HG02642 (cell line): ENCODE results near the gene ENPP6.

ENCODE experiments used
- ATAC-seq: cut with Tn5 transposase; IDR thresholded peaks from one replicate; pipeline ENCODE4 v1.9.1; 2021; ENCODE audit warnings: mild to moderate bottlenecking; ENCODE audit not compliant: unreplicated experiment, poor library complexity

Gene ENPP6

GRCh38 chr4:184193556-184194525 is 23.8 kb downstream of the ENPP6 start:
- no peak for ATAC-seq

- ATAC-seq: no peak
Measured at GRCh38 chr4:184192933-184193332, 24.7 kb downstream of the ENPP6 start.

- ATAC-seq: no peak
Measured at GRCh38 chr4:184191267-184191666, 26.4 kb downstream of the ENPP6 start.

DNA sequence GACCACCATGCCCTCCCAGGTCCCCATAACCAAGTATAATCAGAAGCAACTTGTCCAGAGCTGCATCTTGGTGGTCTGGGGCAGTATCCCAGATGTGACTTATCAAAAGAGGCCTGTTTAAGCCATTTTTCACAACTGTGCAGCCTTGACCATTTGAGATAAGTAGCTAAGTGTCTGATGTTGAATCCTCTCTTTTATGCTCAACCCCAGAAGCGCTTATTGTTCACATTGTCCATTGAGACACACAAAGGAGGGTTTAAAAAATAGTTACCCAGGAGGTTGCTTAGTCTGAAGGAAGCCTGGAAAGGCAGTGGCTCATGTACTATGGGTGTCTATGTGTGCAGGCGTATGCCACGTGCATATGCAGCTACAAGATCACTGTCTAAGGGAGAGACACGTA is 27.0 kb downstream of the ENPP6 start:
- no peak for ATAC-seq

DNA sequence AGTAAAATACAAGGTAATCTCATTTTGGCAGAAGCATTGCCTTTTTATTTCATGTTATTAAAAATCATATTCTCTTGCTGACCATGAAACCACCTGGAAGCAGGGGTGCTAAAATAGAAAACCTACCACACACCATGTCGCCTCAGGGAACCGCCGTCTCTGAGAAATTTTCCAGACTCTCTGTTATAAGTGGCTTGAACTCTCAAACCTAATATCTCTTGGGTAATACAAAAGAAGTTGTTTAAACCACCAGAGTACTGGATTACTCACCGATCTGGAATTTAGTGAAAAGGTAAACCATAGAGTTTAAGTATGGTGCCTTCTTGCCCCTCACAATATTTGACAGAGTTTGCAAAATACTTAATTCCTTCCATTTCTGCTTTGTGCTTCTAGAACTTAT is 27.7 kb downstream of the ENPP6 start:
- ATAC-seq: no peak

DNA sequence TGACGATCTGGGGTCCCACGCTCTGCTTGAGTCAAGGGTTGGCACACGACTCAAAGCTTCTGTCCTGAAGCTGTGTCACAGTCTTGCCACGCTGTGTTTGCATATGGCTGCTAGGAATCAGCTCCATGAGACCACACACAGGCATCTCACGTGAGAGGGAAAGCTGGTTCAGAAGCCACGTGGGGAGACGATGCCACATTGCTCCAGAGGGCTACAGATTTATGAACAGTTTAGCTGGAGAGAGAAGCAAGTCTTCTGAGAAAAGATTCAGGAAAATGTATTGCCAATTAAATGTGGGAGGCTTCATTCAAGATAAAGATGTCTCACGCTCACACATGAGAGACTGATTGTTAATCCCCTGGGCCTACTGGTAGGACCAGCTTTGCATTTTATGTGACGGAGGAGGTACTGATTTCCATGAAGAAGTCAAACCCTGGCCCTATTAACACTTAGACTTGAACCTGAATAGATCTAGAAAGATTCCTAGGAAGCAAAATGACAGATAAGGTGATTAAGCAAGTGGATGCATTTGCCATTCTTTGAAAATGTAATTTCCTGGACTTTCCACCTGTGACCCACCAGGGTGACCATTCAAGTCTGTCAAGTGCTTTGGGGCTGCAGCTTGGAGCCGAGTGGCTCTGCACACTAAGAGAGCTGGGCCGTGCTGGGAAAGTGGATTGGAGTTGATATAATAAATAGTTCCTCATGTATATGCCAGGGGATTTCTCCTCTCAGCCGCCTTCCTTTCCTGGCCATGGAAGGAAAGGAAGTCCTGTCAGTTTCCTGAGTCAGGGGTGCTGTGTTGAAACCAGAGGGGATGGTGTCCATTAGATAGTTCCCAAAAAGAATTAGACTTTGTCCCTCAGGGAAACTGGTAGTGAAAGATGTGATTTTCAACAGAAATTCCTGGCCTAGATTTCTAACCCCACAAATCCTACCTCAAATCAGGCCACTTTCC is 29.0 kb downstream of the ENPP6 start:
- no peak for ATAC-seq

- ATAC-seq: no peak
Measured at GRCh38 chr4:184177271-184177670, 40.4 kb downstream of the ENPP6 start.

GRCh38 chr4:184174571-184175488 is 42.8 kb downstream of the ENPP6 start:
- no peak for ATAC-seq

DNA sequence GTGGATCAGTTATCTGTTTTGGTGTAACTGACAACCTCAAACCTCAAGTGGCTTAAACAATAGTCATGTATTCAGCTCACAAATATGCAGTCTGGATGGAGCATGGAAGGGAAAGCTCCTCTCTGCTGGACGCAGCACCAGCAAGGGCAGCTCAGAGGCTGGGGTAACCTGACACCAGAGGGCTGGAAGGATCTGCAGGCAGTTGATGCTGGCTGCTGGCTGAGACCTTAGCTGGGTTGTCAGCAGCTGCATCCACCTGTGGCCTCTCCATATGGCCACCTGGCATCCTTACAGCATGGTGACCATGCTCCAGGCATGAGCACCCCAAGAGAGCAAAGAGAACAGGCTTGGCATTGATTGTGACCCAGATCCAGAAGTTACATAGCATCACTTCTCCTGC is 46.7 kb downstream of the ENPP6 start:
- no peak for ATAC-seq

DNA sequence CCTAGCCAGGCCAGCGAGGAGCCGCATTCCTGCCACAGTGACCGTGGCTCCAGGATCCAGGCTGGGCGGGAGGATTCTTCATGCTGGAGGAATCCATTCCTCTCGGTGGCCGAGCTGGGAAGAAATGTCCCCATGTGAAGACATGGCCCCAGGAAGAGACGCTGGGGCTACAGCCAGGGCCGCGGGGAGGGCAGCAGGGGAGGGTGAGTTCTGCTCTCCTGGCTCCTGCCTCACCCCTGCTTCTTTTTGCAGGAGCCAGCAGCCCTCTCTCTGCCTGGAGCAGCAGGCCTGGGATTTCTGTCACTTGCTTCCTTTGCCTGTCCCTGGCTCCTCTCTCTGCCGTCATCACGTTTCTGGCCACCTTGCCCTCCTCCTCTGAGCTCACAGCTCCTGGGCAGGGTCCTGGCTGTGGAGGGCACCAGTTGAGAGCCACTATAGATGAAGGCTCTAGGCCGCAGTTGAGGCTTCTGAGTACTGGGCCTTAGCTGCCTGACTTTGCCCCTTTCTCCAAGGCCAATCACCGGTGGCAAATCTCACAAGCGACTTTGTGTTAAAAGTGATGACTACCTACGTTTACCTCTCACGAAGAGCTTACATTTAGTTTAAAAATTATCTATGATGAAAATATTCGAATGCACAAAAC is 48.3 kb downstream of the ENPP6 start:
- no peak for ATAC-seq

DNA sequence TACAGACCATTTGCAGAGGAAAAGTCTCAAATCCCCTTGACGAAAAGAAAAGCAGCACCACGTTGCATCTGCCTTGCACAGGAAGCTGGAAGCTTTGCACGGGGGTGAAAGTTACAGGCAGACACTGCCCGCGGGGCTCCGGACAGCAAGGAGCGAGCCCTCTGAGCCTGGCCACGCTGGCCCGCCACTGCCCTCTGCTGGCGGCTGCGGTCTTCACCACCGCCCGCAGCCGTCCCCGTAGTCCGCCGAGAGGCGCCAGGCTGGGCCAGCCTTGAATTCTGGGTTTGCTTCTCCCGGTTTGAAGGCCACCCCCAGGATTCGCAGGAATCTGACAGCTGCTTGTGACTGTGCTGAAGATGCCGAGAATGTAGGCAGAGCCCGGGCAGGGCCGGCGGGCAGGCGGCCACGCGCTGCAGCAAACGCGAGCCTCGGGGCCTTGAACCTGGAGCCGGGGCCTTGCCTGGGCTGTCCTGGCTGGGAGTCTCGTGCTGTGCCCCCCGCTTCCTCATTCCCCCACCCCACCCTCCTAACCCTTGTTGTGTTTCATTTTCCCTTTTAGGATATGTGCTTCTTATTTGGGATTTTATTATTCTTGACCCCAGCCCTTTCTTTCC is 49.2 kb downstream of the ENPP6 start:
- ATAC-seq: peak; percentile 87

GRCh38 chr4:184167576-184167975 is 50.1 kb downstream of the ENPP6 start:
- peak; percentile 39 for ATAC-seq

DNA sequence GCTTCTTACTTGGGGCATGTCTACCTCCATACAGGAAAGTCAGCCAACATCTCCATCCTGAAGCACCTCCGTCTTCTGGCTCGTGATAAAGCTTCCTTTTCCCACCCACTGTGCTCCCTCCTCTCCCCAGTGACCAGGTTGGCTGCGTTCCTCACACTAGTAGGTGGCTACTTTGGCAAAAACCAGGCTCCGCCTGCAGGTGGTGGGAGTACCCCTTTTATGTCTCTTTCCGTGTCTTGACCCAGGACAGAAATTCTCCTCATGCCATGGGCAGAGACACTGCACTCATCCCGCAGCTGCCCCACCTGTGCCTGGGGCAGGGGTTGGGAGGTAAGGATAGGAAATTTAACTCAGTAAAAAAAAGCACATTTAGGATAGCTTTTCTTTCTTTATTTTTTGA is 50.9 kb downstream of the ENPP6 start:
- no peak for ATAC-seq

DNA sequence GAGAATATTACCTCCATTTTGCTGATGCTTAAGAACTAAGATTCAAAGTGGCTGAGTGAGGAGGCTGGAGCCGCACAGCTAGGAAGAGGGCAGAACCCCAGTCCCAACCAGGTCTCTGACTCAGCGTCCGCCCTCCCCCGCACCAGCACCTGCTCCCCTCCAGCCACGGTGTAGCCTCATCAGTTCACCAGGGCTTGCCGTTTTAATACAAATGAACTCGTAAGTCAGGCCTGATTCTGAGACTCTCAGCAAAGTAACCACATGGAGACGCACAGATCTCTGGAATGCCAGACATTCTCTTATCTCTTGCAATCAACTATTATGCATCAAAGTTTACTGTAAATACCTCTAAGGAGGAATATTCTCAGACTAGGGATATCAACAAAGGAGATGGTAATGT is 52.4 kb downstream of the ENPP6 start:
- ATAC-seq: no peak

- no peak for ATAC-seq
Measured at GRCh38 chr4:184163813-184164212, 53.9 kb downstream of the ENPP6 start.

DNA sequence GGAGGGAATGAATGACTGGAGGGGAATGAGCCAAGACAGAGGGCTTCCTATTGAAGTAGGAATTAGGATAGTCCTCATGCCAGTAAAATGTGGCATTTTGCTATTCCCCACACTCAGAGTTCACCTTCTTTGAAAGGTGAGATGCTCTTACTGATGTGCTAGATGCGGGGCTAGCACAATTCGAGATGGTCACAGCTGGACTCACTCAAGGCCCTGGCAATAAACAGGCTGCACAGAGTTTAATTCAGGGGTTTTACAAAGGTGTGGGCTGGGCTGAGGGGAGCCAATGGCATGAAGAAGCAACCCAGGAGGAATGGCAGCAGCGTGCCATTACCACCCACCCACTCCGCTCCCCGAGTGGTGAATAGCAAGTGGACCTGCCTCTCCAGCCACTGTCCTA is 55.1 kb downstream of the ENPP6 start:
- no peak for ATAC-seq

DNA sequence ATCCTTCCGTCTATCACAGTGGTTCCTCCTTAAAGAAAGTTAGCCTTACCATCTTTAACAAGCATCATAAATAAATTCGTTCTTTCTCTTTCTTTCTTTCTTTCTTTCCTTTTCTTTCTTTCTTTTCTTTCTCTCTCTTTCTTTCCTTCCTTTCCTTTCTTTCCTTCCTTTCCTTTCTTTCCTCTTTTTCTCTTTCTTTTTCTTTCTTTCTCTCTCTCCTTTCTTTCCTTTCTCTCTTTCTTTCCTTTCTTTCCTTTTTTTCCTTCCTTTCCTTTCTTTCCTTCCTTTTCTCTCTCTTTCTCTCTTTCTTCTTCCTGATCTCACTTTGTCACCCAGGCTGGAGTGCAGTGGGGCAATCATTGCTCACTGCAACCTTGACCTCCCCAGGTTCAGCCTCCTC is 60.4 kb downstream of the ENPP6 start:
- no peak for ATAC-seq

GRCh38 chr4:184156163-184156920 is 61.3 kb downstream of the ENPP6 start:
- ATAC-seq: no peak
